ENCODE measurements around the gene MYO3B.

DNA sequence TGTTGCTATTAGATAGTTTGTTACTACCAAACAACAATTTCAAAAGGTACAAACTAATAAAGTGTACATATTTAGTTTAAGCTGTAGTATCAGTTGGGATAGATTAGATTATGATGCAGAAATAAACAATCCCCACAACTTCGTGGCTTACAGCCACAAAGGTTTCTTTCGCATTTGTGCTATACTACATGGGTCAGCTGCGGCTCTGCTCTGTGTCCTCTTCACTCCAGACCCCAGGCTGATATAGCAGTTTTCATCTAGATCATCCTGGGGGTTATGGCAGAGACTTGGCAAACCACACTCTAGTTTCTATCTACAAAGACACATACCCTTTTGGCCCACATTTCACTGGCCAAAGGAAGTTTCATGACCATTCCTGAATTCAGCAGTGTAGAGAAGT lies 429.2 kb downstream of the MYO3B start:
- TF ChIP-seq, protein P1, sequence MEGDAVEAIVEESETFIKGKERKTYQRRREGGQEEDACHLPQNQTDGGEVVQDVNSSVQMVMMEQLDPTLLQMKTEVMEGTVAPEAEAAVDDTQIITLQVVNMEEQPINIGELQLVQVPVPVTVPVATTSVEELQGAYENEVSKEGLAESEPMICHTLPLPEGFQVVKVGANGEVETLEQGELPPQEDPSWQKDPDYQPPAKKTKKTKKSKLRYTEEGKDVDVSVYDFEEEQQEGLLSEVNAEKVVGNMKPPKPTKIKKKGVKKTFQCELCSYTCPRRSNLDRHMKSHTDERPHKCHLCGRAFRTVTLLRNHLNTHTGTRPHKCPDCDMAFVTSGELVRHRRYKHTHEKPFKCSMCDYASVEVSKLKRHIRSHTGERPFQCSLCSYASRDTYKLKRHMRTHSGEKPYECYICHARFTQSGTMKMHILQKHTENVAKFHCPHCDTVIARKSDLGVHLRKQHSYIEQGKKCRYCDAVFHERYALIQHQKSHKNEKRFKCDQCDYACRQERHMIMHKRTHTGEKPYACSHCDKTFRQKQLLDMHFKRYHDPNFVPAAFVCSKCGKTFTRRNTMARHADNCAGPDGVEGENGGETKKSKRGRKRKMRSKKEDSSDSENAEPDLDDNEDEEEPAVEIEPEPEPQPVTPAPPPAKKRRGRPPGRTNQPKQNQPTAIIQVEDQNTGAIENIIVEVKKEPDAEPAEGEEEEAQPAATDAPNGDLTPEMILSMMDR (IDR thresholded peaks at IDR 0.05) = no peak
- no peak for TF ChIP-seq POLR2A (IDR thresholded peaks at IDR 0.05)

All from body of pancreas (tissue), 4 donors.